Ascending aorta (tissue), 2 donors: ENCODE results near the gene BID. TPM values are rescaled to one million over a fixed set of nuclear protein-coding genes. Genes with fewer than 3 reads are reported as not detected.

Experiments
- DNase-seq, 2 donors: peaks; one replicate each; pipeline ENCODE4 v3.0.0-alpha.2; 2019; ENCODE audit warnings: low spot score in 2 of 2
- H3K27ac ChIP-seq, 2 donors: fragments of 200-600 bp; sonication (generic); one replicate each; pipeline ENCODE4 v1.5.1; 2016 to 2017; ENCODE audit warnings: mild to moderate bottlenecking in 1 of 2
- H3K27me3 ChIP-seq: fragments of 200-600 bp; sonication (generic); one replicate; pipeline ENCODE4 v1.5.1; 2017
- H3K36me3 ChIP-seq, 2 donors: fragments of 200-600 bp; sonication (generic); one replicate each; pipeline ENCODE4 v1.5.1; 2016
- H3K4me1 ChIP-seq, 2 donors: fragments of 200-600 bp; sonication (generic); one replicate each; pipeline ENCODE4 v1.5.1; 2016 to 2017; ENCODE audit warnings: mild to moderate bottlenecking in 1 of 2
- H3K4me3 ChIP-seq, 2 donors: fragments of 200-600 bp; sonication (generic); one replicate each; pipeline ENCODE4 v1.5.1; 2016 to 2017; ENCODE audit warnings: mild to moderate bottlenecking in 1 of 2
- H3K9me3 ChIP-seq, 2 donors: fragments of 200-600 bp; sonication (generic); one replicate each; pipeline ENCODE4 v1.5.1; 2016
- CTCF ChIP-seq, 3 experiments: fragments of 200-600 bp in 2 of 3; fragments of 450-650 bp in 1 of 3; sonication (generic) in 2 of 3; IDR thresholded peaks; one replicate each; pipeline ENCODE4 v1.5.1; 2016 to 2019; ENCODE audit warnings: antibody characterized with exemption in 3 of 3, mild to moderate bottlenecking in 1 of 3, moderate library complexity in 1 of 3
- intact Hi-C: fragments of 100-400 bp; cut with DNase I; formaldehyde crosslinking; loops from one replicate; pipeline ENCODE4 v1.15.1; 2023
- total RNA-seq: library from RNA; depleted of rRNA; stranded (reverse); fragments of >200 nt; gene quantifications from one replicate; pipeline ENCODE4 v1.1.0, GENCODE V29; 2016

BID gene
- total RNA-seq, 1 donor from 2014 or later = 37.5 TPM

DNA sequence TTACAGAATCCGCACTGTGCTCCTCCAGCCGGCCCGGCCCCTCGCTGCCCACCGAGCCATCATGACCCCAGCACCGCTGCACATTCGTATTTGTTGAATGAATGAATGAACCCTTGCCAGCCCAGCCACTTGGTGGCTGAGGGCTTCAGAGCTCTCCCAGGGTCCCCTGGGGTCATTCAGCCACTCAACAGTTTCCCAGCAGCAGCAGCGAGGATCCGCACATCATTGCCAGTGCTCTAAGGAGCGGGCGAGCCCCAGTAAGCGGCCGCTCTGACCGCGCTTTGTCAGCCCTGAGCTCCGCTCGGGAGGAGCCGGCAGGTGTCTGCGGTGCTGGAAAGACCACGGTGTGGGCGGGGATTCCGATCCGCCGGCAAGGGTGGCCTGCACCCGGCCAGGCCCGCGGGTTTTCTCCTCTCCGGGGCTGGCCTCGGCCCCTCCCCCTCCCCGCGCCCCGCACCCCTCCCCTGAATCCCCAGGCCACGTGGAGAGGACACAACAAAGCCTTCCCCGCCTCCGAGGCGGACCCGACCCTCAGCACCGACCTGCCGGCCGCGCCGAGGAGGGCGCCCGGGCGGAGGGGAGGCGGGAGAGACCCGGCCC is 563 bp downstream of the BID start:
- DNase-seq = no peak
- no peaks in the 10 kb centered on the region for H3K9me3 ChIP-seq
- H3K27ac ChIP-seq = no peak overlapping the region
- no peak for TF ChIP-seq CTCF (IDR thresholded peaks at IDR 0.05)
- peaks cover 5 to 6% of the 10 kb centered on the region in 2 donors for H3K4me1 ChIP-seq
- H3K27me3 ChIP-seq = no peaks in the 10 kb centered on the region
- peak overlapping the region; percentile 82 to 96 for H3K4me3 ChIP-seq
- intact Hi-C loops = no loop called here
- no peaks in the 10 kb centered on the region for H3K36me3 ChIP-seq

DNA sequence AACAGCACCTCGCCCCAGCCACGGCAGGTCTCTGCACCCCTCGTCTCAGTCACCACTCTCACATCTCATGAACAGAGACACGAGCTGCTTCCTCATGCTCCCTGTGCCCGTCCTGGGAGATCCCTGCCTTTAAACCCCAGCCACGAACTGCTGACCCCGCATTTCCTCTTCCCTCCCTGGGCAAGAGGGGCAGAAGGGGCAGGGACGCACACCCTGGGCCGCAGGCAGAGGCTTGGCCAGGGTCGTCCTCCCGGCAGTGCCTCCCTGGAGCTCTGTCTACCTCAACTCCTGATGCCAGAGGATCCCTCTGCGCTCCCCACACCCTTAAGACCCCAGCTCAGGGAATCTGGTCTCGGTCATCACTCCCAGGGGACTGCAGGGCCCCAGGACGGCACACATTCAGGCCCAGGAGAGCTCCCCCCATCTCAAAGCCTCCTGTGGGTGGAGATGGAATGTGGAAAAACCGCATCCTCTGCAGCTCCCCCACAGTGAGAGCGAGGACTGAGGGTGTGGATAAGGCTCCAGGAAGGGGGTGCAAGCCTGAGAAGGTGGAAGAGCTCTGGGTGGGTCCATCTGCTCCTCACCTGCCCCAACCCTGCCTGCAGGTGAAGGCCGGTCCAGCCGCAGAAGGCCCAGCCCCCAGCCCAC is 1.2 kb downstream of the BID start:
- no peaks in the 10 kb centered on the region for H3K9me3 ChIP-seq
- intact Hi-C loops = no loop called here
- no peak for DNase-seq
- no peak overlapping the region for H3K27ac ChIP-seq
- TF ChIP-seq CTCF (IDR thresholded peaks at IDR 0.05) = no peak
- H3K36me3 ChIP-seq = no peaks in the 10 kb centered on the region
- no peaks in the 10 kb centered on the region for H3K27me3 ChIP-seq
- H3K4me3 ChIP-seq = peak overlapping the region; percentile 82 to 96
- peaks cover 5 to 6% of the 10 kb centered on the region in 2 donors for H3K4me1 ChIP-seq

GRCh38 chr22:17772249-17772957 is 1.9 kb downstream of the BID start:
- Histone ChIP-seq H3K27me3 (no peaks in the 10 kb centered on the region), H3K9me3 (no peaks in the 10 kb centered on the region), H3K36me3 (no peaks in the 10 kb centered on the region), H3K27ac (no peak overlapping the region), H3K4me3 (no peak overlapping the region), H3K4me1 (peaks cover 5 to 6% of the 10 kb centered on the region in 2 donors)
- intact Hi-C loops = no loop called here
- TF ChIP-seq CTCF (IDR thresholded peaks at IDR 0.05) = no peak
- DNase-seq = no peak

GRCh38 chr22:17770180-17771077 is 3.8 kb downstream of the BID start:
- intact Hi-C loops = no loop called here
- no peak overlapping the region for H3K4me3 ChIP-seq
- no peaks in the 10 kb centered on the region for H3K9me3 ChIP-seq
- no peaks in the 10 kb centered on the region for H3K36me3 ChIP-seq
- no peak for TF ChIP-seq CTCF (IDR thresholded peaks at IDR 0.05)
- no peak for DNase-seq
- peaks cover 5 to 6% of the 10 kb centered on the region in 2 donors for H3K4me1 ChIP-seq
- H3K27me3 ChIP-seq = no peaks in the 10 kb centered on the region
- H3K27ac ChIP-seq = no peak overlapping the region

DNA sequence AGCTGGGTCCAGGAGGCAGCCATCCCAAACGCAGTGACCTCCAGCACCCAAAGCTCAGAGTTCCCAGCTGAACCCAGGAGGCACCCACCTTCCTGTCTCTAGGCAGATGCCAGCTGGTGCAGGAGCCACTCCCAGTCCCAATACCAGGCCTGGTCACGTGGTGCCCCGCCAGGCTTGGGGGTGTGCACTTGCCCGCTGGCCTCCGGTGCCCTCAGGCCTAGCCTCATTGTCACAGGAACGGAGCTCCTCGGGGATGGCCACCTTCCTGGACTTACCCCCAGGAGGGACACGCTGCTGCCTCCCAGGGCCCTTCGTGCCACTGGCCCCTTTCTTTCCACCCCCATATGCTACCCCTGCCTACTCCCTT is 4.6 kb downstream of the BID start:
- Histone ChIP-seq H3K9me3 (no peaks in the 10 kb centered on the region), H3K4me3 (no peak overlapping the region), H3K27me3 (no peaks in the 10 kb centered on the region), H3K27ac (no peak overlapping the region), H3K36me3 (no peaks in the 10 kb centered on the region), H3K4me1 (peaks cover 5 to 6% of the 10 kb centered on the region in 2 donors)
- DNase-seq = no peak
- intact Hi-C loops = no loop called here
- TF ChIP-seq CTCF (IDR thresholded peaks at IDR 0.05) = no peak
